HG03565 (cell line): ENCODE data around the gene LRFN5.
"Not testable (repeated sequence)": the region's sequence is repeated elsewhere in the genome, so short reads cannot be mapped to it uniquely, and the experiment has no call there.

Experiments
- ATAC-seq: cut with Tn5 transposase; IDR thresholded peaks from one replicate; pipeline ENCODE4 v1.9.1; 2021; ENCODE audit warnings: mild to moderate bottlenecking, moderate library complexity; ENCODE audit not compliant: unreplicated experiment

Gene LRFN5

DNA sequence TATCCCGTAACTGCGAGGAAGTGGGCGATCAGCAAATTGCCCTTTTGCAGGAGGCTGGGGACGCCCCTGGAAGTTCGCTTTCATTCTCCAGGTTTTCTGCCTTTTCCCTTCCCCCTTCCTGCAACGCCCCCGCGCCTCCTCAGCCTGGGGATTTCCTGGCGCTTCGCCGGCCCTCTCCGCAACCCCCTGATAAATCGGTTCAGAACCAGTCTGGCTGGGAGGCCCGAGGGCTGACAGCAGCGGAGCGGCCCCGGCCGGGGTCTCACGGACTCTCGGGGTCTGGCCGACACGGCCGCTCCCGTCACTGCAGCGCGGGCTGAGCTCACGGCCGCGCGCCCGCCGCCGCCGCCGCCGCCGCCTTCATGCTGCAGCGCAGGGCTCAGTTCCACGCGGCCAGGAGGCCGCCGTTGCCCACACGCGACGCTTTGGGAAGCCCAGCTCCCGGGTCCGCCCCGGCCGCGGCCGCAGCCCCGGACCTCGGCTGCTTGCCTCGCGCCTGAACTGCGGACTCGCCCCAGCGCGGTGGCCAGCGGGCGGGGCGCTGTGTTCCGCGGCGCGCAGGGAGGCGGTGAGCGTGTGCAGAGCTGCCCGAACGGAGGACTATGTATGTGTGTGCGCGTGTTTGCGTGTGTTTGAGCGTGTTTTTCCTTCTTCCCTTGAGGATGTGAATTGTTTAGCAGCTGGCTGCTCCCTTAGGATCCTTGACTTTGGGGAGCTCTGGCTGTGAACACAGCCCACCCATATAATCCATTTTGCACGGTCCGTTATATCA is at the start of gene LRFN5:
LRFN5 (plus strand) TSS at position 345 of the 772 bp plus-strand sequence.
- ATAC-seq: no peak

- ATAC-seq: no peak
These were observed 48.2 kb upstream of the LRFN5 start for GRCh38 chr14:41558490-41558889.

DNA sequence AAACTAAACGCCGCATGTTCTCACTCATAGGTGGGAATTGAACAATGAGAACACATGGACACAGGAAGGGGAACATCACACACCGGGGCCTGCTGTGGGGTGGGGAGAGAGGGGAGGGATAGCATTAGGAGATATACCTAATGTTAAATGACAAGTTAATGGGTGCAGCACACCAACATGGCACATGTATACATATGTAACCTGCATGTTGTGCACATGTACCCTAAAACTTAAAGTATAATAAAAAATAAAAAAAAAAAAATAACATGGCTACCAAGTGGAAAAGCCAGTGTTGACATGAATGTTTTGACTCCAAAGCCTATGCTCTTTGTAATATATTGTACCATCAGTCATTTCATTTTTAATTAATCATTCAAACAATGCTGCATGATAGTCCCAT is 39.8 kb upstream of the LRFN5 start:
- not testable (repeated sequence) for ATAC-seq

DNA sequence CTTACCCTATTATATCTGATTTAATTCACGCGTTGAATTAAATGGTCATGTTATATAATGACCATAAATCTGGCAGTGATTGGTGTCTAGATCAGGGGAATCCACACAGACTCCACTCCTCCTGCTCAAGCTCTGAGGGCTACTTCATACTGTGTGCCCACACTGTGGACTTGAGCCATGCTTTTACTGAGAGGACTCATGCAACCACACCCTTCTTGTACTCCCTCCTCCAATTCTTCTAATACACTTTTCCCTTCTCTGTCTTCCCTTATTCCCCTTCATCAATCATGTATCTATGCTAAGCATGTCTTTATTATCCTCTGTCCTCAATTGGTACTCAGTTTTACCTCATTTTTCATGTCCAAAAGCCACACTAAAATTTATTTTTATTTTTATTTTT is 37.7 kb upstream of the LRFN5 start:
- no peak for ATAC-seq

DNA sequence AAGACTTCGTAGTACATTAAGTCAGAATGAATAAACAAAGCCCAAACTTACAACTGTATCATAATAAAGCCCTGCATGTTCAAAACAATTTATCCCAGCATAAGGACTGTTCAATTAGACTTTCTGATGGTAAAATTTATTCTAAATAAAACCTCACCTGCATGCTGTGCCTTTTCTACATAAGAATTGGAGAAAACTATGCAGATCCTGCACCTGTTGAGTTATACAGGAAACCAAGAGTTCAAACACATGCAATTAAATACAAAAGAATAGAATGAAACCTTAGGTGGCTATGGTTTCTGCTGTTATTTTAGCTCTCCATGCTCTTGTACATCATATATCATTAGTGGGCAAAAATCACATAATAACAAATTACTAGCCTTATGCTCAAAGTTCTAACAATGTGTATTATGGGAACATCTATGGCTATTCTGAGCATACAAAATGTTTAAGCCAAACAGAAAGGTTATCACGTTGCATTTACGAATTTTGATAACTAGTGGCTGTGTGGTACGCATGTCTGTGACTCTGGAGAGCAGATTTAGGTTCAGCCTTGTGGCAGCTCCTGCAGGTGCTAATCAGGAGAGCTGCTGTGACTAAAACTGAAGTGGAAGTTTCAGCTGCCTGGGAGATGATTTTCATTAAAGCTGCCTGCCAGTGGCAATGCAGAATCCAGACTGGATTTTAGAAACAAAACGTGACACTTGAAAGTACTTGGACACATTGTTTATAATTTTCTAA is 36.1 kb upstream of the LRFN5 start:
- ATAC-seq: no peak

- no peak for ATAC-seq
These were observed 20.4 kb upstream of the LRFN5 start for GRCh38 chr14:41586237-41586636.

DNA sequence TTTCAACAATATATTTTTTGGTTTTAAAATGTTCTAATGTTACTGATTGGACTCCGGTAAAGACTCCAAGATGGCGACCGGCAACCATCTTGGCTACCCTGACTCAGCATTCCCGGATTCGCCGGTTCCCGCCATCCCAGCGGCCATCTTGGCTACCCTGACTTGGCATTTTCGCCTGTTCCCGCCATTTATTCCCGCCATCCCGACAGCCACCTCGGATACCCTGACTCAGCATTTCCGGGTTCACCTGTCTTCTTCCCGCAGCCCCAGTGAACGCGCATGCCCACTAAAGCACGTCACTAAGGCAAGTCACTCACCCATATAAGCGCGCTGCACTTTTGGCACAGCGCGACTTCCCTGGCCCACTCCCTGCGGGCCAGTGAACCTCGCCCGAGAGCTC is 9.0 kb upstream of the LRFN5 start:
- no peak for ATAC-seq

GRCh38 chr14:41599805-41600385 is 6.8 kb upstream of the LRFN5 start:
- not testable (repeated sequence) for ATAC-seq

DNA sequence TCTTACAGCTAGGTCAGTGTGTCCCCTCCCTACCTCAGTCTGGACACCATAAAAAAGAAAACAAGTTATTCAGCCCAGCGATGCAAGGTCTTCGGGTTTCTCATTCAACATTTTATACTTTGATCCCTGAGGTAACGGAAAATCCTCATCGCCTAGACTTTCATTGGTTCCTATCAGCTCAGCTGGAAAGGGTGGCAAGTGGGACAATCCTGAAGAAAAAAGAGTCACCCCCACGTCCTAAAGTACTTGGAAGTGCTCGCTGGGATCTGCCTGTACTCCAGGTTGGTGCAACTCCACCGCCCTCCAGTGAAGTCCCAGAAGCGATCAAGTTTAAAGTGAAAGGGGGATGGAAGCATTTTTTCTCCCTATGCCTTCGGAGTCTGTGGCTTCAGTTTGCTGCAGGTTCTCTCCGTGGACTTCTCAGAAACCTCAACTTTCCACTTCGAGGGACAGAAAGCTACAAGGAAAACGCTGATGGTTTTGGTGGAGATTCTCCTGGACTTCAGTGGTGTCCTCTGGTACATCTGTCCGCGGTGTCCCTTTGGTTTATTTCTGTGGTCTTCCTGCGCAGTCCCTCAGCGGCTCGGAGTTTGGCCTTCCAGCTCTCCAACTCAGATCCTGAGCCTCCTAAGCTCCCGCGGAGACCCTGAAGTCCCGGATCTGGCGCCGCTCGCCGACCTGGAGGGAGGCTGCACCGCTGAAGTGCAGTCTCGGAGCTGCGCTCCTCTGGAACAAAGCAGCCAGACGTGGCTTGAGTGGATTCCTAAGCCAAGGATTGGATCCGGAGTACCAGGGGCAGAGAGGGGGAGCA is 1.8 kb upstream of the LRFN5 start:
- no peak for ATAC-seq

- no peak for ATAC-seq
These were observed 960 bp upstream of the LRFN5 start for GRCh38 chr14:41605550-41606281.

DNA sequence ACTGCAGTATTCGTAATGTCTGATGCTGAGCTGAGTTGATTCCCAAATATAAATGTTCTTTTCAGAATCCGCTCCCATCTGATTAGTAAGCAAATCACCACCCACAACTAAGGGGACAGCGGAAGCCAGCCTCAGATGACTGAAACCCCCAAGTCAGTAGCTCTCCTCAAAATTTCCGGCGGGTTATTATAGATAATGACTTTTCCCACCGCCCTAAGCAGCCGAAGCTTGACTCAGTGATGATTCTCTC is 469 bp upstream of the LRFN5 start:
- no peak for ATAC-seq

GRCh38 chr14:41607304-41607775 is 664 bp downstream of the LRFN5 start:
- no peak for ATAC-seq

DNA sequence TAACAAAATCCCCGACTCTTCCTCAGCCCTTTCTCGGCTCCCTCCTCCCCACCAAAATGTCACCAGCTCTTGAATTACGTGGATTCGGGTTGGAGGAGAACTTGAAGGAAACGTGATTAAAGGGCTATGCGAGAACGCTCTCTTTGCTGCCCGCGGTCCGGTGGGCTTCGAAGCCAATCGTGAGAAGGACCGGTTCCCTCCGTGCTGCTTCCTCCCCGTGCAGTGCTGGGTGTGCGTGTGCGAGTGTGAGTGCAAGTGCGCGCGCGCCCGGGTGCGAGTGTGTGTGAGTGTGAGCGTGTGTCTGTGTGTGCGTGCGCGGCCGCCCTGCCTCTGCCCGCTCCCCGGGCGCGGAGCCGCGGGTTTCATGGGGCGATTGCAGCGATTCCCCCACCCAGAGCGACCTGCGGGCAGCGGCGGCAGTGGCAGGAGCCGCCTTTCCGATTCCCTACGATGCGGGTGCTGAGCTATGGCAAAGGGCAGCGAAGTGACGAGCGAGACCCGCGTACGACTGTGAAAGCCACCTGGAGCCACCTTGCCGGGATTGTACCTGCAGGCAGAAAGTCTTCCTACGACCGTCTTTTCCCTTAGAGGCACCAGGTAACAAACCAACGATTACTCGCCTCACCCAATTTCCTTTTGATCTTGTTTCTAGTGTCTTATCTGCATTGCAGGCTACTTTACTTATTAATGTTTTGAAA is 1.4 kb downstream of the LRFN5 start:
- ATAC-seq: no peak

- ATAC-seq: no peak
These were observed 2.2 kb downstream of the LRFN5 start for GRCh38 chr14:41608681-41609390.

DNA sequence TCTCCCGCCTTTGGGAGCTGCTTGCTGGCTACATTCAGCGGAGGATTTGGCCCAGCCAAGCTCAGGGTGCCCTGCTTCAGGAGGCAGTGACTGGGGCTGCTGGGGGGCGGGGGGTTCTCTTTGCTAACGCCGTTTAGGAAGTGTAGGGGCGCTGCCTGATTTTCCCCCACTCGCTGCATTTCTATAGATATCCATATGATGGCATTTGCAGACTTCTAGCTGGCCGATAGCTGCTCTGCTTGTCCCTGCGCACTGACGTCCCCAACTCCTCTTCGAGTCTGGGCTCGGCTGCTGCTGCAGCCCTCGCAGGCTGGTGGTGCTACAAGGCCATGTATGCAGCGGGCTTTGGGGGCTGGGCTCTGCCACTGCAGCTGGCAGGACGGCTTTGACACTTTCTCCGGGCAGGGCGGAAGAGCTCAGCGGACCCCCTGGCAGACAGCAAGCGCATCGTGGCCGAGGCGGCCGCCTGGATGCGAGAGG is 3.1 kb downstream of the LRFN5 start:
- ATAC-seq: no peak

DNA sequence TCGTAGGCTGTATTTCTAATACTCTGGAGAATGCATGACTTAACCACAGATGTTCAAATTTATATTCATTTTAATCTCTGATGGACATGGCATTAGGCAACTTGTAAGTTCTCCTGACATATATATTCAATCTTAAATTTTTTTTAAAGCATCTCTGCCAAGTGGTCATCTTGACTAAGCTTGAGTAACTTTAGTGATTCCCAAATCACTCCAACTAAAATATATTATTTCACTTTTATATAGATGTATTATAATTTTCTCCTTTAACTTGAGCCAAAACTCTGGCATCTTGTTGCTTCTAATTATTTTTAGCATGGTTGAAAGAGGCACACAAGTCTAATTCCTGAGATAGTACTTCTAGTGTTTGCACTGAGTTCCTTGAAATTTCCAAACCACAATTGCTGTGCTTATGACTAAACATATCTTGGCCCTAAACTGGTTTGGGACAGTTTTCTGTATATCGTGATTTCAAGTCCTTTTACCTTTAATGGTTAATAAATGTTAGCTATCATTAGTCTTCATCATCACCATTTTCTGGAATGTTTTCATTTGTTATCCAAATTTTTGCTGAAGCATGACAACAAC is 8.4 kb downstream of the LRFN5 start:
- no peak for ATAC-seq

DNA sequence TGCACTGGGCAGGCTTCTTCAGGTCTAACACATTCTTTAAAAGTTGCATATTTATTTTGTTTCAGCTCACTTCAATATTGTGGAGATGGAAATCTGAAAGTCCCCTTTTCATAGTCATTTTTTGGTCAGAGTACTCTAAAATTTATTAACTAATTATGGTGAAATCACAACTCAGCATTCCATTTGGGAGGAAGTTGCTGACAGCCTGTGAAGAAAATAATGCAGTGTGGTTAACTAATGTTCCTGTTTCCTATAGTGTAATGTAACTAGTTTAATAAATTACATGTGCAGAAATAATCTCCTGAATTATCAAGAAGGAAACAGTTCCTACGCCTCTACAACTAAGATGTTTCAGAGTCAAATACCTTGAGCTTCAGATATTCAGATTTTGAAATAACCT is 17.1 kb downstream of the LRFN5 start:
- no peak for ATAC-seq

DNA sequence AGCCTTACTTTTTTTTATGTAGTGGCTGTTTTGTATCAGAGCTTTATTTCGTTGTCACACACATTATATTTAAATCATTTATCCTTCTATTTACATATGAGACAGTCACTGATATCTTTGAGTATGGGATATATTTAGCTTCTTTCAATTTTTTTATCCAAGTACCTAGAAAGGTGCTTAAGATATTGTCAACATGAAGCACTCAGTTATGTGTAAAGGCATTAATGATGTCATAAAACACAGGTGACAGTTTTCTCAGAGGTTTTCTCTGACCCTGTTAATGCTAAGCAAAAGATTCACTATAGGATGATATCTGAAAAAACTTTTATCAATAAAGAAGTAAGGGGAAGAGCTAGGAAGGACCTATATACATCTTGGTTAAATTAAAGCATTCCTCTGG is 23.2 kb downstream of the LRFN5 start:
- no peak for ATAC-seq

DNA sequence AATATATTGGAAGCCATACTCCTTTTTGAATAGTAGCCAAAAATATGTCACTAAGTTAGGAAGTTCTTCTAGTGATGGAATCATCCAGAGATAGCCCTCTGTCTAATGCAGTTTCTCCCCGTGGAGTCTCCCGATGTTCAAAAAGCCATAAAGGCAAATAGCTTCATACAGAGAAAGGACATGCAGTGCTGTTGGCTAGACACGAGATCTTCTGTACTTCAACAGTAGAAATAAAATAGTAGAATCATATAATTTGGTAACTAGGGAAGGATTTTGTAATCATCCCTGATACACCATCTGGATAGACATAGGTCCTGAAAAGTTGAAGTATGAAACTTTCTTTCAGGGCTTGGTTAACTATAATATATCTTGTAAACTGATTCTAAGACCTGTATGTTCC is 27.6 kb downstream of the LRFN5 start:
- no peak for ATAC-seq
